Fibroblast of villous mesenchyme (primary cell): ENCODE results near the gene PKD1L1. TPM values are rescaled to one million over a fixed set of nuclear protein-coding genes. Genes with fewer than 3 reads are reported as not detected.
"Not testable (repeated sequence)": the region's sequence is repeated elsewhere in the genome, so short reads cannot be mapped to it uniquely, and the experiment has no call there.

ENCODE experiments used
- DNase-seq: peaks from one replicate; pipeline ENCODE4 v3.0.0-alpha.2; 2010; ENCODE audit warnings: low read depth
- H3K4me3 ChIP-seq: 2 replicates; pipeline ENCODE4 v1.5.1; 2011; ENCODE audit warnings: low read depth, mild to moderate bottlenecking, low read length
- CTCF ChIP-seq: IDR thresholded peaks from 2 replicates; pipeline ENCODE4 v1.5.1; 2012; ENCODE audit warnings: low read depth, mild to moderate bottlenecking, low read length; ENCODE audit not compliant: insufficient read depth
- total RNA-seq: library from RNA; depleted of rRNA; stranded (reverse); fragments of >200 nt; gene quantifications from 2 replicates; pipeline ENCODE4 v1.2.3, GENCODE V29; 2012

PKD1L1 gene
- total RNA-seq, 1 donor = 0.43 TPM

GRCh38 chr7:47982610-47983009, 34.3 kb upstream of the PKD1L1 start:
- H3K4me3 ChIP-seq = no peak overlapping the region
- no peak for TF ChIP-seq CTCF
- no peak for DNase-seq

GRCh38 chr7:47980648-47981047, 32.4 kb upstream of the PKD1L1 start:
- H3K4me3 ChIP-seq = not testable (repeated sequence)

GRCh38 chr7:47979832-47980181, 31.5 kb upstream of the PKD1L1 start:
- TF ChIP-seq CTCF = no peak
- H3K4me3 ChIP-seq = peak overlapping the region; percentile 79
- no peak for DNase-seq

More at GRCh38 chr7:47980648-47981047, 32.4 kb upstream of the PKD1L1 start:
- DNase-seq = not testable (repeated sequence)

GRCh38 chr7:47979145-47979831, 31.0 kb upstream of the PKD1L1 start, which contains the start of gene HUS1:
HUS1 (minus strand) TSS chr7:47979615; CDS start chr7:47979519, 96 bp downstream.
- TF ChIP-seq CTCF = no peak
- peak within 1 kb of the TSS; percentile 79 for H3K4me3 ChIP-seq
- peak; percentile 82 for DNase-seq

GRCh38 chr7:47978790-47979144, 30.5 kb upstream of the PKD1L1 start:
- peak overlapping the region; percentile 79 for H3K4me3 ChIP-seq
- no peak for TF ChIP-seq CTCF
- DNase-seq = no peak

GRCh38 chr7:47973739-47974138, 25.5 kb upstream of the PKD1L1 start:
- DNase-seq = no peak
- no peak for TF ChIP-seq CTCF
- no peak overlapping the region for H3K4me3 ChIP-seq

- peak; percentile 78 for DNase-seq
- H3K4me3 ChIP-seq = no peak overlapping the region
- no peak for TF ChIP-seq CTCF
These were observed 22.5 kb upstream of the PKD1L1 start for GRCh38 chr7:47970761-47971160.
